ENCODE data around the gene EVC2. TPM values are rescaled to one million over a fixed set of nuclear protein-coding genes. Genes with fewer than 3 reads are reported as not detected.
A peak's percentile ranks its signal among the peaks of the same experiment; 100 is the strongest.

Gene EVC2
- total and polyA plus RNA-seq, 2 donors (not counting 1 experiment from before 2014, with no cell fraction given), result 1.4 to 16.5 TPM

DNA sequence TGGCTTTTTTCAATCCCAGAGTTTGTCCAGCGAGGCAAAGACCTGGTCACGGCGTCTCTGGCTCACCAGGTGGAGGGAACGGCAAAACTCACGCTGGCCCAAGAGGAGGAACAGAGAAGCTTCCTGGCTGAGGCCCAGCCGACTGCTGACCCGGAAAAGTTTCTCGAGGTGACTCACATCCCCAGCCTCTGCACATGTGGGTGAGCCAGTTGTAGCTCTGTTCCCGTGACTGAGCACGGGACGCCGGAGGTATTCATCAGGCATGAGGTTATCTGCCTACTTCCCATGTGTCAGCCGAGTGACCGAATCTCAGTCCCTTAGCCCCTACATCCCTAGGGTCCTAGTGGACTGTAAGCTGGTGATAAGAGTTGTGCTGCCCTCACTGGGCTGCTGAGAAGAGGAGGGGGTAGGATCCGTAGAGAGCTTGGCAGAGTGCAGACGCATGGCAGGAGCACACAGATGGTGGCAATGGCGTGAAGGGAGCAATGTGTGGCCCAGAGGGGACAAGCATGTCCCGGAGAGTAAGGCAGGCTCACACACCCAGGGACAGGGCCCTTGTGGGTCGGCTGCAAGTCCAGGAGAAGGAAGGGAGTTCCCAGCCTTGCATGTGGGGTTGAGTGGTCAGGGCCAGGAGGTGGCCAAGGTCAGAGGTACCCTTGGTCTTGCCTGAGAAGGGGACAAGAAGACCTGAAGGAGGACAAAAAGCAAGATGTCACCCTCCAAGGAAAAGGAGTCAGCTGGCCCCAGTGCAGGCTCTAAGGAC, 45.6 kb upstream of the EVC2 start:
- Histone ChIP-seq H3K36me3 (ENCODE audit: control insufficient read depth, insufficient read depth, low read length) (peaks cover 29% of the 10 kb centered on the region), H4K20me1 (ENCODE audit: control insufficient read depth, extremely low read depth, insufficient read depth, low read length) (no peaks in the 10 kb centered on the region), H3K27ac (ENCODE audit: insufficient read depth, low read length) (peak overlapping the region; percentile 70), H3K9me3 (ENCODE audit: control insufficient read depth, insufficient read depth, low read depth, low read length) (no peaks in the 10 kb centered on the region), H3K4me1 (ENCODE audit: control insufficient read depth, extremely low read depth, insufficient read depth, low read length) (peaks cover 16% of the 10 kb centered on the region), H2AFZ (ENCODE audit: low read length) (no peak overlapping the region), H3K79me2 (ENCODE audit: control insufficient read depth, insufficient read depth, low read length) (no peaks in the 10 kb centered on the region), H3K4me2 (ENCODE audit: extremely low read depth, insufficient read depth, low read length) (no peak overlapping the region), H3K27me3 (ENCODE audit: control insufficient read depth, insufficient read depth, low read length) (no peaks in the 10 kb centered on the region), H3K9ac (ENCODE audit: insufficient read depth, low read length) (no peak overlapping the region), H3K4me3 (replicated peaks in 1 of 4; ENCODE audit: control extremely low read depth in 1 of 4, insufficient read depth in 1 of 4, low read depth in 3 of 4, low read length in 4 of 4) (no peak overlapping the region)
- TF ChIP-seq EZH2 (IDR thresholded peaks at IDR 0.05; ENCODE audit: low read length, missing control alignments), result no peak
- TF ChIP-seq, protein P1, sequence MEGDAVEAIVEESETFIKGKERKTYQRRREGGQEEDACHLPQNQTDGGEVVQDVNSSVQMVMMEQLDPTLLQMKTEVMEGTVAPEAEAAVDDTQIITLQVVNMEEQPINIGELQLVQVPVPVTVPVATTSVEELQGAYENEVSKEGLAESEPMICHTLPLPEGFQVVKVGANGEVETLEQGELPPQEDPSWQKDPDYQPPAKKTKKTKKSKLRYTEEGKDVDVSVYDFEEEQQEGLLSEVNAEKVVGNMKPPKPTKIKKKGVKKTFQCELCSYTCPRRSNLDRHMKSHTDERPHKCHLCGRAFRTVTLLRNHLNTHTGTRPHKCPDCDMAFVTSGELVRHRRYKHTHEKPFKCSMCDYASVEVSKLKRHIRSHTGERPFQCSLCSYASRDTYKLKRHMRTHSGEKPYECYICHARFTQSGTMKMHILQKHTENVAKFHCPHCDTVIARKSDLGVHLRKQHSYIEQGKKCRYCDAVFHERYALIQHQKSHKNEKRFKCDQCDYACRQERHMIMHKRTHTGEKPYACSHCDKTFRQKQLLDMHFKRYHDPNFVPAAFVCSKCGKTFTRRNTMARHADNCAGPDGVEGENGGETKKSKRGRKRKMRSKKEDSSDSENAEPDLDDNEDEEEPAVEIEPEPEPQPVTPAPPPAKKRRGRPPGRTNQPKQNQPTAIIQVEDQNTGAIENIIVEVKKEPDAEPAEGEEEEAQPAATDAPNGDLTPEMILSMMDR (conservative IDR thresholded peaks at IDR 0.05 in 1 of 2, IDR thresholded peaks at IDR 0.05 in 1 of 2; ENCODE audit: low read depth in 1 of 2, low read length in 2 of 2), result no peak
- DNase-seq (ENCODE audit: low read depth in 2 of 2), result peak; percentile 87 to 93

DNA sequence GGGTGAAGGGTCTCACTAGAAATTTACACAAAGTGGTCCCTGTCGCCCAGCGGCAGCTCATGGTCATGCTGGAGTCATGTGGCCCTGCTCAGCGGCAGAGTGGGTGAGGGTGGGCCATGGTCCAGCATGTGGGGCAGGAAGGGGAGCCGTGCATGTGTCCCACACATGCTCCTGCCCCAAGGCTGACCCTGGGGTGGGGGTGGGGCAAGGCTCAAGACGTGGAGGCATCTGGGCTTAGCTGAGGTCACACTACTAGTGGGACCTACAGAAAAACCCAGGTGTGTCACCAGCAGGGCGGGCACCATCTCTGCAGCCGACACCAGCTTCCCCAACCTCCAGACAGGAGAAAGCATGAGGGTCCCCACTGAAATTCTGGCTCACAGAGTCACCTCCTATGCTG, 45.0 kb upstream of the EVC2 start:
- no peak overlapping the region for H3K9ac ChIP-seq (ENCODE audit: insufficient read depth, low read length)
- no peaks in the 10 kb centered on the region for H3K79me2 ChIP-seq (ENCODE audit: control insufficient read depth, insufficient read depth, low read length)
- peaks cover 12% of the 10 kb centered on the region for H3K4me1 ChIP-seq (ENCODE audit: control insufficient read depth, extremely low read depth, insufficient read depth, low read length)
- no peak overlapping the region for H3K4me2 ChIP-seq (ENCODE audit: extremely low read depth, insufficient read depth, low read length)
- H3K27ac ChIP-seq (ENCODE audit: insufficient read depth, low read length), result no peak overlapping the region
- TF ChIP-seq EZH2 (IDR thresholded peaks at IDR 0.05; ENCODE audit: low read length, missing control alignments), result no peak
- TF ChIP-seq, protein P1 (conservative IDR thresholded peaks at IDR 0.05 in 1 of 2, IDR thresholded peaks at IDR 0.05 in 1 of 2; ENCODE audit: low read depth in 1 of 2, low read length in 2 of 2), result no peak
- H3K36me3 ChIP-seq (ENCODE audit: control insufficient read depth, insufficient read depth, low read length), result peaks cover 29% of the 10 kb centered on the region
- DNase-seq (ENCODE audit: low read depth in 2 of 2), result no peak
- no peaks in the 10 kb centered on the region for H3K27me3 ChIP-seq (ENCODE audit: control insufficient read depth, insufficient read depth, low read length)
- H4K20me1 ChIP-seq (ENCODE audit: control insufficient read depth, extremely low read depth, insufficient read depth, low read length), result no peaks in the 10 kb centered on the region
- H3K4me3 ChIP-seq (replicated peaks in 1 of 4; ENCODE audit: control extremely low read depth in 1 of 4, insufficient read depth in 1 of 4, low read depth in 3 of 4, low read length in 4 of 4), result no peak overlapping the region
- no peak overlapping the region for H2AFZ ChIP-seq (ENCODE audit: low read length)
- H3K9me3 ChIP-seq (ENCODE audit: control insufficient read depth, insufficient read depth, low read depth, low read length), result no peaks in the 10 kb centered on the region

DNA sequence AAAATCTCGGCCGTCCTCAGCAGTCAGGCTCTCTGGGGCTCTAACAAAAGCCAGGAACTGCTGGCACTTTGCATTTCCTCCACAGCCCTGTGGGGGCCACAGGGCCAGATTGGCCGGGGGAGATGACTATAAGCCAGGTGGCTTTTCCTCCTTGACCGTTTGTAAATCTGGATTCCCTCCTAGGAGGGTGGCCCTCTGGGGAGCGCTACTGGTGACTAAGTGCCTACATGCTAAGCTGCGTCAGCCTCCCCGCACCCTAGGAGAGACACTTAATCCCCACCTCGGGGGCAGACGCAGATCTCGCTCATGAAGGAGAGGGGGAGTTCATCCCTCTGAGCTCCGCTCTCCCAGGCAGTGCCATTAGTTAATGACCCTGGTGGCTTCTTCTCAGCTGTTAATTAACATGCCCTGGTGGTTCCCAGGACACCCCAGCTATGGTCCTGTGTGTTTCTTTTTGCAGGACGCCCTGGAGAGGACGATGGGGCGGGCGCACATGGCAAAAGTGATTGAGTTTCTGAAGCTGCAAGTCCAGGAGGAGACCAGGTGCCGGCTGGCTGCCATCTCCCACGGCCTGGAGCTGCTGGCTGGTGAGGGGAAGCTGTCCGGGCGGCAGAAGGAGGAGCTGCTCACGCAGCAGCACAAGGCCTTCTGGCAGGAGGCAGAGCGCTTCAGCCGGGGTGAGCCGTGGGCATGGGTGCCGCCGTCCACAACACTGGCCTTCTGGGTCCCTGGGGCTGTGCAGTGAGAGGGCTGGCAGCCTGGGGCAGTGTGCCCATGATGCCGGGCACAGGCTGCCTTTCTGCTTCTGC, 44.2 kb upstream of the EVC2 start:
- H3K4me3 ChIP-seq (replicated peaks in 1 of 4; ENCODE audit: control extremely low read depth in 1 of 4, insufficient read depth in 1 of 4, low read depth in 3 of 4, low read length in 4 of 4), result no peak overlapping the region
- no peak overlapping the region for H2AFZ ChIP-seq (ENCODE audit: low read length)
- H3K4me1 ChIP-seq (ENCODE audit: control insufficient read depth, extremely low read depth, insufficient read depth, low read length), result peaks cover 10% of the 10 kb centered on the region
- no peaks in the 10 kb centered on the region for H3K27me3 ChIP-seq (ENCODE audit: control insufficient read depth, insufficient read depth, low read length)
- no peak overlapping the region for H3K4me2 ChIP-seq (ENCODE audit: extremely low read depth, insufficient read depth, low read length)
- H3K79me2 ChIP-seq (ENCODE audit: control insufficient read depth, insufficient read depth, low read length), result no peaks in the 10 kb centered on the region
- H3K27ac ChIP-seq (ENCODE audit: insufficient read depth, low read length), result peak overlapping the region; percentile 5
- no peak overlapping the region for H3K9ac ChIP-seq (ENCODE audit: insufficient read depth, low read length)
- no peaks in the 10 kb centered on the region for H4K20me1 ChIP-seq (ENCODE audit: control insufficient read depth, extremely low read depth, insufficient read depth, low read length)
- TF ChIP-seq, protein P1 (conservative IDR thresholded peaks at IDR 0.05 in 1 of 2, IDR thresholded peaks at IDR 0.05 in 1 of 2; ENCODE audit: low read depth in 1 of 2, low read length in 2 of 2), result no peak
- no peak for TF ChIP-seq EZH2 (IDR thresholded peaks at IDR 0.05; ENCODE audit: low read length, missing control alignments)
- no peaks in the 10 kb centered on the region for H3K9me3 ChIP-seq (ENCODE audit: control insufficient read depth, insufficient read depth, low read depth, low read length)
- peak; percentile 71 to 76 for DNase-seq (ENCODE audit: low read depth in 2 of 2)
- peaks cover 29% of the 10 kb centered on the region for H3K36me3 ChIP-seq (ENCODE audit: control insufficient read depth, insufficient read depth, low read length)
